IPS-NIHi11 (cell line): ENCODE data around the gene RPA3.

ENCODE experiments used
- DNase-seq: peaks from one replicate; pipeline ENCODE4 v3.0.0; 2012; ENCODE audit warnings: mixed read lengths, low spot score

The RPA3 gene

DNA sequence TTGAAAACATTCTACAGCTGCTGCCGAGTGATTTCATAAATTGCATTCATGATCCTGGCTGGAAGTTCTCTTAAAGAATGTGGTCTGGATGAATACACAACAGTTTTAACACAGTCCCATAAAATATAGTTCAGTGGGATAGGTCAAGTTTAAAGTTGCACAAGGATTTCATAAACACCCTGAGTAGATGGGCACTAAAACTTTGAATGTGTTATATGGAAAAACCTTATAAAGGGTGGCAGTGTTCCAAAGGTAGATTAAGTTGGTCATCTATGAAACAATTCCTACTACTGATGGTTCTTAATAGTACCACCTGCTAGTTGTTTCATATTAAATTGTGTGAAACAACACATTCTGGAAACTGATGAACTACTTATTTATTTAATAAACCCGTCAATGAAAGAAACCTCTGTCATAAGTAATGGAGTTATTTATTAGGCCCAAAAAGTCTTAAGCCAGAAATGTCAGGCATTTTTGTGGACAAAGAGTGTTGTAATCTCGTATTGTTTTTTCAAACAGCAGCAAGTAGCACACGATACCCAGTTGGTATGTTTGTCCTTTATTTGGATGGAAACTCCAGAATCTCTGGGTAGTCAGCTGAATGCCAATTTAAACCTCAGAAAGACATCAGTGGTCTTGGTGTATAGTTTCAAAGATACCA lies 14.3 kb upstream of the RPA3 start:
- no peak for DNase-seq

- no peak for DNase-seq
Measured at GRCh38 chr7:7731732-7732131, 13.3 kb upstream of the RPA3 start.

- DNase-seq: no peak
Measured at GRCh38 chr7:7720750-7721621, 2.6 kb upstream of the RPA3 start.

DNA sequence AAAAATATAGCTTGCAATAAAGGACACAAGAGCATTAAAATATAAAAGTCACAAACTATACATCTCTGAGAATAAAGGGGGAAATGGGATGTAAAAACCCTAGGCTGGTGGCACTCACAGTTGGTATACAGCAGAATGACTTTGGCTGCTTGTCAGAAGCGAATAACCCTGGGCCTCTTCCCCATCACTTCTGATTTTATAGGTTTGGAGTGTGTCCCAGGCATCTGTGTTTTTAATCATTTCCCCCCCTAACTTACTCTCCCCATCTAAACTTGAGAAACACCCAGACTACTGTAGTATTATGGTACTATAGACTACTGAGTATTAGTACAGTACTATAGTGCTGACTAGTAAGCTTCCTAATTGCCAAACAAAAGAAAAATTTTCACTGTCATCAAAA lies 1.8 kb upstream of the RPA3 start:
- no peak for DNase-seq

DNA sequence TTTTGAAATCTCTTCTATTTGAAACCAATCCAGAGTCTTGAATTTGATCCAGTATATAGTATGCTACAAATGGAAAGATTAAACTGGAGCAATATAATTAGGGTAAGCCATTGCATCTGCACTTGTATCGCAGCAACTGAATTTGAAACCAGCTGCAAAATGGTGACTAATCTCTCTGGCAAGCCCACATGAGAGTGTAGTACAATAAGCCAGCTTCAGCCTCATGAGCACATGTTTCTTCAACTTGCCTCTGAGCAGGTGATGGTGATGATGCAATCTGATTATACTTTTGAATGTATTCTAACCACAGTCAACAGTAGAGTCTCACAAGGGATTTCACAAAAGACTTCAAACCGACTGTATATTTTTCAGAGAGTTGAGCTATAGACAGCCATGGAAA lies 829 bp upstream of the RPA3 start:
- no peak for DNase-seq

- no peak for DNase-seq
Measured at GRCh38 chr7:7713730-7714129, 4.7 kb downstream of the RPA3 start.

GRCh38 chr7:7710469-7710868 lies 7.9 kb downstream of the RPA3 start:
- DNase-seq: no peak

GRCh38 chr7:7709291-7709690 lies 9.1 kb downstream of the RPA3 start:
- DNase-seq: peak; percentile 19

- DNase-seq: peak; percentile 13
Measured at GRCh38 chr7:7707806-7708205, 10.6 kb downstream of the RPA3 start.

DNA sequence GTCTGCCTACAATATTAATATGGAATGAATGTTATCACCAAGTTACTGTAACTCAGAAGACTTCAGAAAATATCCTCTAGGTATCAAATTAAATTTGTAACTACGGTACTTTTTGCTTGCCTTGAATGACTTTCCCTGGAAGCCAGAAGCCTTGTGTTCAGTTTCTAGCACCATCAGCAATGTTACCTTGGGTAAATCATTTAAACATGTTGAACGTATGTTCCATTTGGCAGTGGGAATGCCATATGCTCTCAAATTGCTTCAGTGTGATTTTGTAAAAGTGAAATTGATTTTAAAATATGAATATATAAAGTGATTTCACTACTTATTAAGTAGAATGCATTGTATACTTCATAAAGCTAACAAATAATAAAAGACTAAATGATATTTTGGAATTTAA lies 11.2 kb downstream of the RPA3 start:
- DNase-seq: no peak

DNA sequence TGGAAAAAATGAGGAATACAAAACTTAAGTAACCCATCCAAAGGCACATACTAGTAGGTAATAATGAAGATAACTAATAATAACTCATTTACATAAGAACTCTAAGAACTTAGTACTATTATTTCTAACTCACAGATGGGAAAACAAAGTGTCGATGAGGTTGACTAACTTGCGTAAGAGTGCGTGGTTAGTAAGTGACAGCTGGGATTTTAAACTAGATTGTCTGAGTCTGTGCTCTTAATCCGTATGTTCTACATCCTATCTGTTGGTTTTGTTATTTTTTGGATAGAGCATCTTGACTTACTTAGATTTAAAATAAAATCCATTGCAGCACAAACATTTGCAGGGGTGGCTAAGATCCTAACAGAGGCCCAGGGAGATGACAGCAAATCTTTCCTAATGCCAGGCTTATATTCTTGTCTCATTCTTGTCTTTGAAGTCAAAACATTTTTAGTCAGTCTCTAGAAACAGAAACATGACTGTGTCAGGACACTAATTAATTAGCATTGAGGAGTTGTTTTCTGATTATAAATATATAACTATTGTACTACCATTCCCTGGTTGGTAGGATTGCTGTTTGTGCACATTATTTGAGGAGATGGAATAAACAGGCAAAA lies 11.7 kb downstream of the RPA3 start:
- no peak for DNase-seq

GRCh38 chr7:7706101-7706511 lies 12.3 kb downstream of the RPA3 start:
- DNase-seq: no peak

DNA sequence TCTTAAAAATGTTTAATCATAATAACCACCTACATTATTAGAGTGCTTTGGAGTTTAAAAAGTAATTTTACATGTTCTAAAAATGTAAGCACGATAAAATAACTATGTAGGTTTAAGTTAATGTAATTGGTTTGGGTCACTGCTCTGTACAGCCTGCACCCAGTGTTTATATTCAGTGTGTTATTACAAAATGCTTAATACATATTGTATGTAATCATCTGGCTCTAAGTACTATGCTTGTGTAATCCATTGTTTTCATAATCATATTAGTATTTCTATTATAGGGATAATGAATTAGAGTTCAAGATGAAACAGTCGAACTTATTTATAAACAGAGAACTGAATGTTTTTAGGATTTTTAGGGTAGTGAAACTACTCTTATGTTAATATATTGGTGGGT lies 13.1 kb downstream of the RPA3 start:
- no peak for DNase-seq

DNA sequence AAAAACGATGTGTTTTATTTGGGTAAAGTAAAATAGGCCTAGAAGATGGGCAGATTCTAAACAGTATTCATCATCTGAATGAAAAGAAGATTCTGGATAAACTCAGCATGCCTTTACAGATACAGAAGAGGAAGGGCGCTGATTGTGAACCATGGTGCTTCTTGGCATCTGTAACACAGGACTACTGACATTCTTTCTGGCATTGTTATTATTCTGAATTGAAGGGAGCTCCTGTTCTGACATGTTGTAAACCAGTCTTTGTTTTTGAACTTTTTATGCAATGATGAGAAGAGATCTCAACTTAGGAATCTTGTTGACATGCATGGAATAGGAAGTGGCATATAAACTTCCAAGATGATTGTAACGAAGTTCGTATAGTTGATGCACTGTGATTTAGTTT lies 13.5 kb downstream of the RPA3 start:
- DNase-seq: no peak

- no peak for DNase-seq
Measured at GRCh38 chr7:7703427-7703826, 15.0 kb downstream of the RPA3 start.

GRCh38 chr7:7702826-7703225 lies 15.6 kb downstream of the RPA3 start:
- no peak for DNase-seq

- no peak for DNase-seq
Measured at GRCh38 chr7:7701527-7701926, 16.9 kb downstream of the RPA3 start.

DNA sequence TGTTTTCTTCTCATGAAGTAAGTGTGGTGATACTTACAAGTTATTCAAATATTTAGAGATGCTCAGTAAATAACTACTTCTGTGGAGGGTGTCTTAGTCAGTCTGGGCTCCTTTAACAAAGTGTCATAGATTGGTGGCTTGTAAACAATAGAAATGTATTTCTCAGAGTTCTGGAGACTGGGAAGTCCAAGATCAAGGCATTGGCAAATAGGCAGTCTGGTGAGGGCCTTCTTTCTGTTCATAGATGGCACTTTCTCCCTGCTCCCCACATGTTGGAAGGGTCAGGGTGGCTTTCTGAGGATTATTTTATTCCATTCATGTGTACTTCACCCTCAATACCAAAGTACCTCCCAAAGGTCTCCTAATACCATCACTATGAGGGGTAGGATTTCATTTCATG lies 18.4 kb downstream of the RPA3 start:
- no peak for DNase-seq

DNA sequence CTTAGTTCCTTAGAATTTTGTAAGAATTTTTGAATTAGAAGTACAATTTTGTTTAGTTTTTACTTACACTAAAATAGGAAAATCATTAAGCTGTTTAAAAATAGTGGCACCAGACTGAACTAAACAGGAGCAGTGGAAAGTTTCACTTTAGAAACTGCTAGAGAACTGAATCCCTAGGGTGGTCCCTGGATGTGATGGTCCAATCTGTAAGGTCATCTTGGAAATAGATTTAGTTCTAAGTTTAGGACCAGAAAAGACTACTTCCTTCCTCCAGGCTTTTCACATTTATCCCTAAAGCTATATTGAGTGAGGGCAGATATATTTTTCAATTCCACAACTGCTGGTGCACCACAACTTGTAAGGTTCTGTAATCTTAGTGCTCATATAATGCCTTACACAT lies 19.0 kb downstream of the RPA3 start:
- no peak for DNase-seq

GRCh38 chr7:7698930-7699329 lies 19.5 kb downstream of the RPA3 start:
- no peak for DNase-seq

DNA sequence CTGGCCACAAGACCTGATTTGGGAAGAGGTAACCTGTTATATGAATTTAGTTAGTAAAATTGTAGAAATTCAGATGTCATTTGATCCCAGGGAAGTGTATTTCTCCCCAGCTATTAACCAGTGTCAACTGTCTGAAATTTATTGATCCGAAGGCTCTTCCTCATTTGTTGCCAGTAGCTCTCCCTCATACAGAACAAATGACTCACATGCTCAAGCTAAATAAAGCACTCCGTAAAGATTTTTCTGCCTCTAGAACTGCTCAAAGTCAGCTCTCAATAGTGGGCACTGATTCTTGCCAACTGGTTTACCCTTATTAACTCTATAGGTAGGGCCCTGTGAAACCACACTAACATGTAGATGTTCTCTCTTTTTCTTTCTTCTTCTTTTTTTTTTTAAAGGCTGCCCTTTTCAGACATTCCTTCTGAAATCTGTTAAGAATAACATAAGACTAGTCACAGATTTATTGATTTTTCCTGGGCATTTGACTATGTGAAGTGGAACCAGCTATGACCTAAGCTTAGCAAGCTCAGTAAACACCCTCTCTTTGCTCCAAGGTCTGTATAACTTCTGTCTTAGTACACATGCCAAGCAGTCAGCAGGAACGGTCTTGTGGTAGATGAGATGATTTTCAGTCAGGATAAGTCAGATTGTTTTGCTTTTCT lies 21.8 kb downstream of the RPA3 start:
- DNase-seq: no peak

DNA sequence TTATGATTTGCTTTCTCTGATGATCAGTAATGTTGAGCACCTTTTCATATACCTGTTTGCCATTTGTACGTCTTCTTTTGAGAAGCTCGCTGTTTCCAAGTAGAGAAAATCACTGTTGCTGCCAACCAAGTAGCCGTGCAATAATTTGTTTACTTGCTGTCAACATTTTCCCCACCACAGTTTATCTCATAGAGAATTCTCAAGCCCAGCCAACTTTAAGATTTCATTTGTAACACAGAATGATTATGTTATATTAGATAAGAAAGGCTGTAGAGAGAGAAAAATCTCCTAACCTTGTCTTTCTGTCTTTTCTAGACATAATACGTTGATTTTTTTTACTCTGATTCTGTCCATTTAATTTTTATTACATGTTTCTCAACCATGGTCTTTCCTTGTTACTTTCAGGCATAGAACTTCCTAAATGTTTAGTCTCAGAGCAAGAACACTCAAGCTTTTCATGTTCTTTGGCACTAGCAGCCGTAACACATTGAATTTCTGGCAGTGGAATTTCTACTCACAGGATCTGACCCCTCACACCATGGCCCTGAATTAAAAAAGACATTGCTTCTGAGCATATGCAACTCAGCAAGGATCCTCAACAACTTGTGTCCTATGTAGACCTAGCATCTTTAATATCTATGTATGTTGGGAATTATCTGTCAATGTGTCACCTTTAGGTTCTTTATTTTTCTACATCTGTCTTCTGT lies 23.1 kb downstream of the RPA3 start:
- DNase-seq: no peak
